ENCODE measurements around the gene ZFPM1. TPM values are rescaled to one million over a fixed set of nuclear protein-coding genes. Genes with fewer than 3 reads are reported as not detected.

The ZFPM1 gene
- total RNA-seq, 1 experiment from 2014 or later: 14.6 TPM

DNA sequence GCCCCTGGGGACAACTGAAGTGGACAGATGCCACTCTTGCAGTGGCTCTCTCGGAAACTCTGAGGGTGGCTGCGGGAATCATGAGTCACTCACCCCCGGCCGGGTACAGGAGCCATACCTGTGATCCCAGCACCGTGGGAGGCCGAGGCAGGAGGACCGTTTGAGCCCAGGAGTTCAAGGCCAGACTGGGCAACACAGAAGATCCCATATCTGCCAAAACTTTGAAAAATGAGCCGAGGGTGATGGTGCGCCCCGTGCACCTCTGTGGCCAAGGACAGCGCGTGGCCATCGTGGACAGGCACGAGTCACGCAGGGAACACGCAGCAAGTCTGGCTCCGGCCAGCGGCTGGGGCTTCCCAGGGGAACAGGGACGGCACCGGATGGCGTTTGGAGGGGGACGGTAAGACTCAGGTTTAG lies 75.8 kb downstream of the ZFPM1 start:
- ChIA-PET RAD21 (ENCODE audit: low non-redundant PET in 1 of 2, low total read pairs in 2 of 2, uncharacterized antibody in 2 of 2, unreplicated experiment in 2 of 2) (no interaction called here), CTCF (no interaction called here), POLR2A (no interaction called here)
- H3K9ac ChIP-seq (ENCODE audit: low read length): no peak overlapping the region
- H3K79me2 ChIP-seq (ENCODE audit: insufficient read depth, low read length): no peaks in the 10 kb centered on the region
- no peak for ATAC-seq
- no peaks in the 10 kb centered on the region for H3K9me3 ChIP-seq (ENCODE audit: control insufficient read depth in 1 of 2, insufficient read depth in 1 of 2, low read depth in 1 of 2, low read length in 2 of 2)
- intact Hi-C loops (cut with micrococcal nuclease): loop anchor here (5.0 kb wide), 1 partner anchor 72 kb away; no protein-coding TSS in a partner anchor
- TF ChIP-seq CEBPB (IDR thresholded peaks at IDR 0.05; ENCODE audit: low read depth) (no peak), EZH2 (IDR thresholded peaks at IDR 0.05) (no peak), ZFX (IDR thresholded peaks at IDR 0.05) (no peak)
- no peaks in the 10 kb centered on the region for H3K27me3 ChIP-seq (ENCODE audit: insufficient read depth, low read length)
- no peaks in the 10 kb centered on the region for H3K9me2 ChIP-seq (ENCODE audit: insufficient read depth)
- no peak overlapping the region for H3K27ac ChIP-seq (ENCODE audit: low read depth, low read length)
- no peaks in the 10 kb centered on the region for H4K20me1 ChIP-seq (ENCODE audit: insufficient read depth)
- peaks cover 0 to 10% of the 10 kb centered on the region in 2 experiments; a peak in 3 of 4 replicates for H3K4me1 ChIP-seq (ENCODE audit: control insufficient read depth in 1 of 2, insufficient read depth in 2 of 2, low read length in 2 of 2)
- no peak overlapping the region for H3K4me2 ChIP-seq (ENCODE audit: low read length)
- H3K4me3 ChIP-seq (replicated peaks in 1 of 2; ENCODE audit: low read depth in 1 of 2, low read length in 2 of 2): no peak overlapping the region
- no peak for DNase-seq (ENCODE audit: low read depth, low spot score)
- H3K36me3 ChIP-seq (ENCODE audit: control insufficient read depth in 1 of 2, insufficient read depth in 2 of 2, low read length in 2 of 2): 0 out of 4 replicates have a peak, but pooled peaks cover 0 to 2% of the 10 kb centered on the region in 2 experiments
- H2AFZ ChIP-seq (ENCODE audit: low read depth, low read length, poor library complexity, severe bottlenecking): no peak overlapping the region
- BruUV-seq (replicated peaks): no TSS peak

DNA sequence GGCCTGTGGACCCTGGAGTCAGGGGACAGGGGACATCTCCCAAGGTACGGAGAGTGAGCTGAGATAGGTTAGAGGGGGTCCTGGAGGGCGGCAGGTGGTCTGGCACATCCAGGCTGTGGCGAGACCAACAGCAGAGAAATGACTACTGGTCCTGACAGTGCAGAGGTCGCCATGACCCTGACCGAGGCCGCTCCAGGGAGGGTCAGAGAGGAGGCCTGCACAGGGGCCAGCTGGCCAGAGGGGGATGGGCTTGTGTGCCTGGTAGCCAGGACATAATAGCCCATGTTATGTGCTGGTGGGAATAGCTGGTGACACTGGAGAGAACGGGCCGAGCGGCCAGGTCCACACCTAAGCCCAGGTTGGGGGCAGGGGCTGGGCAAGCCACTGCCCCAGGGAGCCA lies 76.5 kb downstream of the ZFPM1 start:
- Histone ChIP-seq H3K36me3 (ENCODE audit: control insufficient read depth in 1 of 2, insufficient read depth in 2 of 2, low read length in 2 of 2) (0 out of 4 replicates have a peak, but pooled peaks cover 0 to 2% of the 10 kb centered on the region in 2 experiments), H4K20me1 (ENCODE audit: insufficient read depth) (no peaks in the 10 kb centered on the region), H3K27me3 (ENCODE audit: insufficient read depth, low read length) (no peaks in the 10 kb centered on the region), H3K9ac (ENCODE audit: low read length) (no peak overlapping the region), H3K4me3 (replicated peaks in 1 of 2; ENCODE audit: low read depth in 1 of 2, low read length in 2 of 2) (no peak overlapping the region), H3K9me3 (ENCODE audit: control insufficient read depth in 1 of 2, insufficient read depth in 1 of 2, low read depth in 1 of 2, low read length in 2 of 2) (no peaks in the 10 kb centered on the region), H3K79me2 (ENCODE audit: insufficient read depth, low read length) (no peaks in the 10 kb centered on the region), H2AFZ (ENCODE audit: low read depth, low read length, poor library complexity, severe bottlenecking) (no peak overlapping the region), H3K4me1 (ENCODE audit: control insufficient read depth in 1 of 2, insufficient read depth in 2 of 2, low read length in 2 of 2) (peaks cover 0 to 10% of the 10 kb centered on the region in 2 experiments; a peak in 3 of 4 replicates), H3K27ac (ENCODE audit: low read depth, low read length) (no peak overlapping the region), H3K4me2 (ENCODE audit: low read length) (no peak overlapping the region), H3K9me2 (ENCODE audit: insufficient read depth) (no peaks in the 10 kb centered on the region)
- ATAC-seq (no peak), DNase-seq (ENCODE audit: low read depth, low spot score) (no peak)
- intact Hi-C loops (cut with micrococcal nuclease): loop anchor here (5.0 kb wide), 1 partner anchor 72 kb away; no protein-coding TSS in a partner anchor
- ChIA-PET CTCF (no interaction called here), RAD21 (ENCODE audit: low non-redundant PET in 1 of 2, low total read pairs in 2 of 2, uncharacterized antibody in 2 of 2, unreplicated experiment in 2 of 2) (no interaction called here), POLR2A (no interaction called here)
- no TSS peak for BruUV-seq (replicated peaks)
- TF ChIP-seq POLR2A (IDR thresholded peaks at IDR 0.05; ENCODE audit: borderline replicate concordance, extremely low read depth, insufficient read depth, insufficient read length): no peak
- TF ChIP-seq, protein P1, sequence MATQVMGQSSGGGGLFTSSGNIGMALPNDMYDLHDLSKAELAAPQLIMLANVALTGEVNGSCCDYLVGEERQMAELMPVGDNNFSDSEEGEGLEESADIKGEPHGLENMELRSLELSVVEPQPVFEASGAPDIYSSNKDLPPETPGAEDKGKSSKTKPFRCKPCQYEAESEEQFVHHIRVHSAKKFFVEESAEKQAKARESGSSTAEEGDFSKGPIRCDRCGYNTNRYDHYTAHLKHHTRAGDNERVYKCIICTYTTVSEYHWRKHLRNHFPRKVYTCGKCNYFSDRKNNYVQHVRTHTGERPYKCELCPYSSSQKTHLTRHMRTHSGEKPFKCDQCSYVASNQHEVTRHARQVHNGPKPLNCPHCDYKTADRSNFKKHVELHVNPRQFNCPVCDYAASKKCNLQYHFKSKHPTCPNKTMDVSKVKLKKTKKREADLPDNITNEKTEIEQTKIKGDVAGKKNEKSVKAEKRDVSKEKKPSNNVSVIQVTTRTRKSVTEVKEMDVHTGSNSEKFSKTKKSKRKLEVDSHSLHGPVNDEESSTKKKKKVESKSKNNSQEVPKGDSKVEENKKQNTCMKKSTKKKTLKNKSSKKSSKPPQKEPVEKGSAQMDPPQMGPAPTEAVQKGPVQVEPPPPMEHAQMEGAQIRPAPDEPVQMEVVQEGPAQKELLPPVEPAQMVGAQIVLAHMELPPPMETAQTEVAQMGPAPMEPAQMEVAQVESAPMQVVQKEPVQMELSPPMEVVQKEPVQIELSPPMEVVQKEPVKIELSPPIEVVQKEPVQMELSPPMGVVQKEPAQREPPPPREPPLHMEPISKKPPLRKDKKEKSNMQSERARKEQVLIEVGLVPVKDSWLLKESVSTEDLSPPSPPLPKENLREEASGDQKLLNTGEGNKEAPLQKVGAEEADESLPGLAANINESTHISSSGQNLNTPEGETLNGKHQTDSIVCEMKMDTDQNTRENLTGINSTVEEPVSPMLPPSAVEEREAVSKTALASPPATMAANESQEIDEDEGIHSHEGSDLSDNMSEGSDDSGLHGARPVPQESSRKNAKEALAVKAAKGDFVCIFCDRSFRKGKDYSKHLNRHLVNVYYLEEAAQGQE (IDR thresholded peaks at IDR 0.05; ENCODE audit: low read depth): no peak

All from HCT116 (cell line).